Lung (tissue), 12 donors: ENCODE results near the gene TRPM2. TPM values are rescaled to one million over a fixed set of nuclear protein-coding genes. Genes with fewer than 3 reads are reported as not detected.

Source experiments
- ATAC-seq: fragments of 200-7000 bp; cut with Tn5 transposase; one replicate; pipeline ENCODE4 v1.9.1; 2020; ENCODE audit warnings: moderate number of reproducible peaks; ENCODE audit not compliant: insufficient read depth, low FRiP score
- DNase-seq, 3 donors: peaks; one replicate each; pipeline ENCODE4 v3.0.0-alpha.2; 2013 to 2017
- H3K27ac ChIP-seq, 2 donors: one replicate each; pipeline ENCODE4 v1.5.1; 2013; ENCODE audit warnings: mild to moderate bottlenecking in 2 of 2, moderate library complexity in 2 of 2, control low read depth in 1 of 2, inconsistent platforms in 1 of 2, low read depth in 1 of 2, low read length in 1 of 2
- H3K27me3 ChIP-seq, 3 donors: one replicate each; pipeline ENCODE4 v1.5.1; 2013; ENCODE audit warnings: low read length in 2 of 3; ENCODE audit not compliant: control insufficient read depth in 3 of 3, insufficient read depth in 3 of 3
- H3K36me3 ChIP-seq, 4 donors: one replicate each; pipeline ENCODE4 v1.5.1; 2013; ENCODE audit warnings: low read length in 4 of 4, mild to moderate bottlenecking in 1 of 4, moderate library complexity in 1 of 4; ENCODE audit not compliant: control insufficient read depth in 4 of 4, insufficient read depth in 4 of 4
- H3K4me1 ChIP-seq, 5 donors: one replicate each; pipeline ENCODE4 v1.5.1; 2013; ENCODE audit warnings: low read length in 5 of 5, mild to moderate bottlenecking in 2 of 5, moderate library complexity in 1 of 5; ENCODE audit not compliant: control insufficient read depth in 5 of 5, insufficient read depth in 5 of 5
- H3K4me3 ChIP-seq: one replicate; pipeline ENCODE4 v1.5.1; 2013; ENCODE audit warnings: mild to moderate bottlenecking, control low read depth, moderate library complexity
- H3K9ac ChIP-seq, 2 donors: one replicate each; pipeline ENCODE4 v1.5.1; 2013; ENCODE audit warnings: low read length in 2 of 2, control low read depth in 1 of 2; ENCODE audit not compliant: insufficient read depth in 1 of 2
- H3K9me3 ChIP-seq, 4 donors: one replicate each; pipeline ENCODE4 v1.5.1; 2013; ENCODE audit warnings: low read length in 3 of 4, mild to moderate bottlenecking in 1 of 4, moderate library complexity in 1 of 4; ENCODE audit not compliant: control insufficient read depth in 4 of 4, insufficient read depth in 3 of 4
- WGBS, 2 donors: extraction: QIAGEN DNeasy Blood & Tissue Kit; methylation state at CpG; one replicate each; pipeline ENCODE4 v1.1.7; 2013; 5-methylcytosine and 5-hydroxymethylcytosine counted together
- polyA plus RNA-seq, 2 donors: library from polyadenylated mRNA; stranded (reverse); fragments of 200-250 nt; gene quantifications; one replicate each; pipeline ENCODE4 v1.2.1, GENCODE V29; 2013
- total RNA-seq, 2 donors: library from RNA; depleted of rRNA in 1 of 2; stranded (reverse); fragments of >200 nt in 1 of 2; gene quantifications; one replicate each; pipeline ENCODE4 v1.2.1, GENCODE V29; 2014 to 2021
- TF ChIP-seq, protein P1 (sequence below): IDR thresholded peaks from 2 replicates; pipeline ENCODE4 v1.5.1; 2012; ENCODE audit warnings: mild to moderate bottlenecking; ENCODE audit errors: control extremely low read depth, extremely low read depth
- donor health status: control.
- donor health status: control.
- donor health status: Bipolar disorder and iron deficiency.
- donor health status: healthy.
- donor health status: DM: yes; HTN: yes; CAD: no.

The TRPM2 gene
- total and polyA plus RNA-seq, 4 donors: 5.9 to 26.2 (median 10.3) TPM

DNA sequence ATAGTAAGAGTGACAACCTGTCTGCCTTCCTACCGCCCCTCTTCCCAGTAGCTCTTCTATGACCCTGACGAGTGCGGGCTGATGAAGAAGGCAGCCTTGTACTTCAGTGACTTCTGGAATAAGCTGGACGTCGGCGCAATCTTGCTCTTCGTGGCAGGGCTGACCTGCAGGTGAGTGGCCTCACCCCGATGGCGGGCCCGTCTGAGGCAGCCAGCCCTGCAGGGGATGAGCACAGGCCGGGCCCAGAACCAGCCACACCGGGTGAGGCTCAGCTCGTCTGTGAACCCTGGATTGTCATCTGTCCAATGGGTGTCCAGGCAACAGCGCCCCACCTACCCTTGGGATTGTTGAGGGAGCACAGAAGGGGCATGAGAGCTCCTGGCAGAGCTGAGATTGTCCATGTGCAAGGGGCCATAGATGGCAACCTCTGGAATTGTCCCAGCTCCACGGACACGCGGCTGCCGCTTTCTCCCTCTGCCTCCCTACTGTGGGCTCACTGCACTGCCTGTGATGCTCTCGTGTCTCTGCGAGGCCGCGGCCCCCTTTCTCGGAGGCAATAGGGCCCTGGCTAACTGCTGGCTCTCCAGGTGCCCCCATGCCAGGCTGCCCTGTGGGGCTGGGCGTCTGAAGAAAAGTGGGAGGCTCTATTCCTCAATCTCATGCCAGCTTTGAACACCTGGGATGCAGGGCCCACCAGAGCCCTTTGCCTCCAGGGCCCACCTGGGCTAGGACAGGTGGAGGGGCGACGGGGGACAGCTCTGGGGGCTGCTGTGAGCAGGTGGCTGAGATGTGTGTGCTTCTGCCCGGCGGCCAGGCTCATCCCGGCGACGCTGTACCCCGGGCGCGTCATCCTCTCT is 51.9 kb downstream of the TRPM2 start:
- no peaks in the 10 kb centered on the region for H3K36me3 ChIP-seq
- H3K9me3 ChIP-seq: peaks cover 0 to 5% (median 0%) of the 10 kb centered on the region in 4 donors
- no peaks in the 10 kb centered on the region for H3K27me3 ChIP-seq
- WGBS, 2 donors: 89 to 93% methylated on average over 34 of the region's 34 CpGs
- ATAC-seq (no peak), DNase-seq (no peak)
- no peak overlapping the region for H3K9ac ChIP-seq
- no peaks in the 10 kb centered on the region for H3K4me1 ChIP-seq
- no peak overlapping the region for H3K4me3 ChIP-seq
- TF ChIP-seq, protein P1, sequence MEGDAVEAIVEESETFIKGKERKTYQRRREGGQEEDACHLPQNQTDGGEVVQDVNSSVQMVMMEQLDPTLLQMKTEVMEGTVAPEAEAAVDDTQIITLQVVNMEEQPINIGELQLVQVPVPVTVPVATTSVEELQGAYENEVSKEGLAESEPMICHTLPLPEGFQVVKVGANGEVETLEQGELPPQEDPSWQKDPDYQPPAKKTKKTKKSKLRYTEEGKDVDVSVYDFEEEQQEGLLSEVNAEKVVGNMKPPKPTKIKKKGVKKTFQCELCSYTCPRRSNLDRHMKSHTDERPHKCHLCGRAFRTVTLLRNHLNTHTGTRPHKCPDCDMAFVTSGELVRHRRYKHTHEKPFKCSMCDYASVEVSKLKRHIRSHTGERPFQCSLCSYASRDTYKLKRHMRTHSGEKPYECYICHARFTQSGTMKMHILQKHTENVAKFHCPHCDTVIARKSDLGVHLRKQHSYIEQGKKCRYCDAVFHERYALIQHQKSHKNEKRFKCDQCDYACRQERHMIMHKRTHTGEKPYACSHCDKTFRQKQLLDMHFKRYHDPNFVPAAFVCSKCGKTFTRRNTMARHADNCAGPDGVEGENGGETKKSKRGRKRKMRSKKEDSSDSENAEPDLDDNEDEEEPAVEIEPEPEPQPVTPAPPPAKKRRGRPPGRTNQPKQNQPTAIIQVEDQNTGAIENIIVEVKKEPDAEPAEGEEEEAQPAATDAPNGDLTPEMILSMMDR: no peak
- H3K27ac ChIP-seq: no peak overlapping the region

DNA sequence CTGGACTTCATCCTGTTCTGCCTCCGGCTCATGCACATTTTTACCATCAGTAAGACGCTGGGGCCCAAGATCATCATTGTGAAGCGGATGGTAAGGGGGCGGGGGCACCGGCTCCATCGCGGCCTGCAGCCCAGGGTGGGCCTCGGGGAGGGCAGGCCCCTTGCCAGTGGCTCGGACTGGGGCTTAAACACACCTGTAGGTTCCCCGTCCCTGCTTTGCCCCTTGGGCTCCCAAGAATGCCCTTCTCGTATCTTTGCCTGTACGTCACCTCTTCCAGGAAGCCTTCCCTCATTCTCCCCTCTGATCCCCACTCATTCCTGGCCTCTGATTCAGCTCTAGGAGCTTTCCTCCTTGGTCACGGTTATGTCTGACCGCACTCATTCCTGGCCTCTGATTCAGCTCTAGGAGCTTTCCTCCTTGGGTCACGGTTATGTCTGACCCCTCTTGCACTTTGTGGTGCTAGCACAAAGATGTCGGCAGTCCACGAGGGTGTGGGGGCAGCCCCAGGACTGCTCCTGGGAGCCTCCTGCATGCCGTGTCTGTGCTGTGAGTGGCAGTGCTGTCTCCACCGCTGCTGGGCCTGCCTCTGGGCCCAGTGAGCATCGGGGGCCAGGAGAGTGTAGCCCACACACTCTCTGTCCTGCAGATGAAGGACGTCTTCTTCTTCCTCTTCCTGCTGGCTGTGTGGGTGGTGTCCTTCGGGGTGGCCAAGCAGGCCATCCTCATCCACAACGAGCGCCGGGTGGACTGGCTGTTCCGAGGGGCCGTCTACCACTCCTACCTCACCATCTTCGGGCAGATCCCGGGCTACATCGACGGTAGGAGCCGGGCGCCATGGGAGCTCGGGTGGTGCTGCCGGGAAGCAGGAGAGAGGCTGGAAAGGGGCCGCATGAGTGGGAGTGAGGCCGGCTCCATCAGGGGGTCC is 52.8 kb downstream of the TRPM2 start:
- WGBS, 2 donors: 87 to 90% methylated on average over 34 to 37 of the region's 37 CpGs
- no peaks in the 10 kb centered on the region for H3K36me3 ChIP-seq
- no peak for DNase-seq

DNA sequence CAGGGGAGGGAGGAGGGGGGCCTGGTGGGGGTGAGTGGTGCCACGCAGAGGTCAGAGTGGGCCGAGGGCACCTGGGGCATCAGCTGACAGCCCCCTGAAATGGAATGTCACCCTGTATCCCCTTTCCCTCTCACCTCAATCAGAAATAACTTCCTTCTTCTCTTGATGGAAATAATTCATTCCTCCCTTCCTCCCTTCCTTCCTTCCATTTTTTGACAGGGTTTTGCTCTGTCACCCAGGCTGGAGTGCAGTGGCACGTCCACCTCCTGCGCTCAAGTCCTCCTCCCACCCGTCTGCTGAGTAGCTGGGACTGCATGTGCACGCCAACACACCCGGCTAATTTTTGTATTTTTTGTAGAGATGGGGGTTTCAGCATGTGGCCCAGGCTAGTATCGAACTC is 53.5 kb downstream of the TRPM2 start:
- H3K27me3 ChIP-seq: no peaks in the 10 kb centered on the region
- no peak for DNase-seq
- H3K27ac ChIP-seq: no peak overlapping the region
- H3K36me3 ChIP-seq: no peaks in the 10 kb centered on the region
- no peak overlapping the region for H3K4me3 ChIP-seq
- no peak overlapping the region for H3K9ac ChIP-seq
- H3K4me1 ChIP-seq: no peaks in the 10 kb centered on the region
- TF ChIP-seq, protein P1: no peak
- H3K9me3 ChIP-seq: peaks cover 0 to 5% (median under 1%) of the 10 kb centered on the region in 4 donors
- WGBS, 2 donors: 89% methylated on average over 7 to 8 of the region's 8 CpGs
- ATAC-seq: no peak

More for the DNA sequence above, 52.8 kb downstream of the TRPM2 start:
- TF ChIP-seq, protein P1: no peak
- Histone ChIP-seq H3K9me3 (peaks cover 0 to 5% (median 0%) of the 10 kb centered on the region in 4 donors), H3K27me3 (no peaks in the 10 kb centered on the region), H3K4me1 (no peaks in the 10 kb centered on the region), H3K27ac (no peak overlapping the region), H3K4me3 (no peak overlapping the region), H3K9ac (no peak overlapping the region)
- no peak for ATAC-seq
